GM18508 (cell line): ENCODE measurements around the gene NACC2.

Experiments used
- ATAC-seq: cut with Tn5 transposase; IDR thresholded peaks from one replicate; pipeline ENCODE4 v1.9.1; 2021; ENCODE audit warnings: moderate number of reproducible peaks; ENCODE audit not compliant: insufficient read depth, unreplicated experiment

Gene NACC2

GRCh38 chr9:135987838-135988404, 107.2 kb downstream of the NACC2 start:
- ATAC-seq, result no peak

- no peak for ATAC-seq
Observed at GRCh38 chr9:135986605-135987004, 108.5 kb downstream of the NACC2 start.

GRCh38 chr9:135985889-135986288, 109.2 kb downstream of the NACC2 start:
- ATAC-seq, result no peak

- ATAC-seq, result no peak
Observed at GRCh38 chr9:135985459-135985774, 109.7 kb downstream of the NACC2 start.

- ATAC-seq, result no peak
Observed at GRCh38 chr9:135984072-135984710, 110.9 kb downstream of the NACC2 start.

GRCh38 chr9:135983208-135984071, 111.6 kb downstream of the NACC2 start:
- no peak for ATAC-seq

- ATAC-seq, result no peak
Observed at GRCh38 chr9:135982499-135983207, 112.4 kb downstream of the NACC2 start.

GRCh38 chr9:135980926-135981630, 114.0 kb downstream of the NACC2 start:
- no peak for ATAC-seq

GRCh38 chr9:135979547-135980166, 115.4 kb downstream of the NACC2 start:
- no peak for ATAC-seq

GRCh38 chr9:135978642-135979546, 116.2 kb downstream of the NACC2 start:
- ATAC-seq, result no peak

- no peak for ATAC-seq
Observed at GRCh38 chr9:135976944-135977343, 118.1 kb downstream of the NACC2 start.

GRCh38 chr9:135976531-135976930, 118.6 kb downstream of the NACC2 start:
- ATAC-seq, result no peak

- ATAC-seq, result no peak
Observed at GRCh38 chr9:135975834-135976233, 119.3 kb downstream of the NACC2 start.

- no peak for ATAC-seq
Observed at GRCh38 chr9:135974220-135974573, 120.9 kb downstream of the NACC2 start.

- no peak for ATAC-seq
Observed at GRCh38 chr9:135973277-135974219, 121.5 kb downstream of the NACC2 start.

GRCh38 chr9:135971892-135972291, 123.2 kb downstream of the NACC2 start:
- no peak for ATAC-seq

GRCh38 chr9:135971111-135971766, 123.8 kb downstream of the NACC2 start:
- ATAC-seq, result no peak
